Right cardiac atrium (tissue), 5 donors: ENCODE results near the gene DRC7. TPM values are rescaled to one million over a fixed set of nuclear protein-coding genes. Genes with fewer than 3 reads are reported as not detected.
"Not testable (repeated sequence)": the region's sequence is repeated elsewhere in the genome, so short reads cannot be mapped to it uniquely, and the experiment has no call there.

Experiments
- ATAC-seq, 2 donors: fragments of 200-7000 bp; cut with Tn5 transposase; one replicate each; pipeline versions ENCODE4 v1.8.0 to v1.9.1; 2020; ENCODE audit warnings: moderate library complexity in 2 of 2, mild to moderate bottlenecking in 1 of 2
- DNase-seq, 3 donors: peaks; one replicate each; pipeline ENCODE4 v3.0.0-alpha.2; 2020
- H3K27ac ChIP-seq: one replicate; pipeline ENCODE4 v1.5.1; 2013; ENCODE audit warnings: mild to moderate bottlenecking, low read length, control low read depth, moderate library complexity
- H3K27me3 ChIP-seq: one replicate; pipeline ENCODE4 v1.6.1; 2013; ENCODE audit not compliant: control insufficient read depth, insufficient read depth
- H3K4me1 ChIP-seq: one replicate; pipeline ENCODE4 v1.6.1; 2013; ENCODE audit warnings: low read length; ENCODE audit not compliant: control insufficient read depth, insufficient read depth
- H3K4me3 ChIP-seq: one replicate; pipeline ENCODE4 v1.5.1; 2013; ENCODE audit warnings: low read length, control low read depth
- H3K9me3 ChIP-seq: one replicate; pipeline ENCODE4 v1.6.1; 2013; ENCODE audit warnings: low read length; ENCODE audit not compliant: control insufficient read depth
- WGBS: extraction: QIAGEN DNeasy Blood & Tissue Kit; methylation state at CpG from one replicate; pipeline ENCODE4 v1.1.7; 2013; 5-methylcytosine and 5-hydroxymethylcytosine counted together
- intact Hi-C, 4 donors: fragments of 100-400 bp; cut with DNase I; formaldehyde crosslinking; loops; one replicate each; pipeline versions ENCODE4 v1.11.0 to v1.14.0; 2022 to 2023
- polyA plus RNA-seq: library from polyadenylated mRNA; stranded (reverse); fragments of 200-250 nt; gene quantifications from one replicate; pipeline ENCODE4 v1.2.3, GENCODE V29; 2013
- total RNA-seq, 4 donors: library from RNA; stranded (reverse); fragmentation: NEBNext Ultra II Directional; extraction: Animal tissue kit (Norgen Biotek cat#: 25700); gene quantifications; one replicate each; pipeline ENCODE4 v1.2.1, GENCODE V29; 2021
- donor health status: healthy with polysubstance abuse.
- donor health status: DM: no; HTN: yes; CAD: no.
- donor health status: DM: no; HTN: no; CAD: no.
- donor health status: DM: no; HTN: yes; CAD: no; lungs with severe emphysema.
- donor health status: DM: yes; HTN: yes; CAD: no.

Gene DRC7
- total and polyA plus RNA-seq, 5 donors: not detected

DNA sequence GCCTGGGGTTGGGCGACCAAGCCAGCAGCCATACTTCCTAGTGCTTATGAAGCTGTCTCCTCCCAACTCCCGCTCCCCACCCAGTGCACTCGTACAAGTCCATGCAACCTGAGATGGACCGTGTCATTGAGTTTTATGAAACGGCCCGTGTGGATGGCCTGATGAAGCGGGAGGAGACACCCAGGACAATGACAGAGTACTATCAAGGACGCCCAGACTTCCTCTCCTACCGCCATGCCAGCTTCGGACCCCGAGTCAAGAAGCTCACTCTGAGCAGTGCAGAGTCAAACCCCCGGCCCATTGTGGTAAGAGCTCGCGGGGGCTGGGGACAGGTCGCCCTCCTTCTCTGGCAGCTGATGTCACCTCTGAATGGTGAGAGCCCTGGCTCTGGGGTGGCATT, 29.9 kb downstream of the DRC7 start:
- DNase-seq (no peak), ATAC-seq (no peak)
- Histone ChIP-seq H3K9me3 (no peaks in the 10 kb centered on the region), H3K27me3 (no peaks in the 10 kb centered on the region), H3K4me3 (no peak overlapping the region), H3K4me1 (no peaks in the 10 kb centered on the region), H3K27ac (no peak overlapping the region)
- 81% methylated on average over 15 of the region's 15 CpGs for WGBS
- intact Hi-C loops: loop anchor here in 2 of 4 donors (5.0 kb wide), 2 partner anchors 132 to 147 kb away; no protein-coding TSS in a partner anchor

DNA sequence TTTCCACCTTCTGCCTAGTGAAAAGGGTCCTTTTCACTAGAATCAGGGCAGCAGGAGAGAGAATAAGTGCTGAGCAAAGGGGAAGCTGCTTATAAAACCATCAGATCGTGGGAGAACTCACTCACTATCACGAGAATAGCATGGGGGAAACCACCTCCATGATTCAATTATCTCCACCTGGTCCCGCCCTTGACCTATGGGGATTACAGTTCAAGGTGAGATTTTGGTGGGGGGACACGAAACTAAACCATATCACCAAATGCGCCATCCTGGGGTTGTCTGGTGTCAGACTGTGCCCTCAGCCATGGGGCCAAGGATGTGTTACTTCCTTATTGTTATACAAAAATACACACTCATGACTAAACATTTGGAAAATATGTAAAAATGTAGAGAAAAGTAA, 30.5 kb downstream of the DRC7 start:
- 56% methylated on average over 5 of the region's 5 CpGs for WGBS
- intact Hi-C loops: no loop called here

DNA sequence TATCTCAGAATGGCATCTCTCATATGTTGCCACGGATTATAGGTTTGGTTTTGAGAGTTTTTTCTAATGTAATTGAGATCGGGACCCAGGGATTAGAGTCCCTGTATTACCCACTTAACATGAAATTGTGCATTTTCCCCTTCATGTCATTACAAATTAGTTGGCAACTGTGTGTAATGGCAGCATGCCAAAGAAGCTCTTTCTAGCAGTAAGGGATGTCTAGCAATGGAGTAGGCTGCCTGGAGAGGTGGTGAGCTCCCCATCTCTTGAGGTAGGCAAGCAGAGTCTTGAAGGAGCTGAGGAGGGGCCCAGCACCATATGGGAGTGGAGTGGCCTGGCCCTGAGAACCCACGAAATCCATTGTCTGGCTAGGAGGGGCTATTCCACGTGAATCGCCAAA, 30.9 kb downstream of the DRC7 start:
- 79% methylated on average over 5 of the region's 5 CpGs for WGBS
- DNase-seq (no peak), ATAC-seq (no peak)
- Histone ChIP-seq H3K4me1 (no peaks in the 10 kb centered on the region), H3K27me3 (no peaks in the 10 kb centered on the region), H3K9me3 (no peaks in the 10 kb centered on the region), H3K4me3 (no peak overlapping the region), H3K27ac (no peak overlapping the region)
- intact Hi-C loops: no loop called here

More for the DNA sequence above, 30.5 kb downstream of the DRC7 start:
- no peak overlapping the region for H3K4me3 ChIP-seq
- H3K9me3 ChIP-seq: no peaks in the 10 kb centered on the region
- H3K27me3 ChIP-seq: no peaks in the 10 kb centered on the region
- DNase-seq: no peak
- no peak for ATAC-seq
- H3K4me1 ChIP-seq: no peaks in the 10 kb centered on the region
- H3K27ac ChIP-seq: no peak overlapping the region

DNA sequence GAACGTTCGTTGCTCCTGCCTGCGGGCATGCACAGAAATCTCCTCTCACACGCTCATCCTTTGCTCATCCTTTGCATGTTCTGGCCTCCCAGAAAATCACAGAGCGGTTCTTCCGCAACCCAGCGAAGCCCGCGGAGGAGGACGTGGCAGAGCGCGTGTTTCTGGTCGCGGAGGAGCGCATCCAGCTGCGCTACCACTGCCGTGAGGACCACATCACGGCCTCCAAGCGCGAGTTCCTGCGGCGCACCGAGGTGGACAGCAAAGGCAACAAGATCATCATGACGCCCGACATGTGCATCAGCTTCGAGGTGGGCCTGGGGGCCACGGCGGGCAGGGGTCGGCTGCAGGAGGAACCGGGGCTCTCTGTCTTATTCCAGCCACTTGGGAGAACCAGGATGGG, 31.4 kb downstream of the DRC7 start:
- DNase-seq (no peak), ATAC-seq (no peak)
- 91% methylated on average over 30 of the region's 30 CpGs for WGBS
- Histone ChIP-seq H3K27me3 (no peaks in the 10 kb centered on the region), H3K4me3 (no peak overlapping the region), H3K4me1 (no peaks in the 10 kb centered on the region), H3K9me3 (no peaks in the 10 kb centered on the region), H3K27ac (no peak overlapping the region)
- intact Hi-C loops: no loop called here

- no peaks in the 10 kb centered on the region for H3K9me3 ChIP-seq
- intact Hi-C loops: no loop called here
- no peak overlapping the region for H3K4me3 ChIP-seq
- no peak overlapping the region for H3K27ac ChIP-seq
- 78% methylated on average over 7 of the region's 7 CpGs for WGBS
- DNase-seq (no peak), ATAC-seq (no peak)
- H3K27me3 ChIP-seq: no peaks in the 10 kb centered on the region
- no peaks in the 10 kb centered on the region for H3K4me1 ChIP-seq
Observed at GRCh38 chr16:57726433-57726947, 31.9 kb downstream of the DRC7 start.

DNA sequence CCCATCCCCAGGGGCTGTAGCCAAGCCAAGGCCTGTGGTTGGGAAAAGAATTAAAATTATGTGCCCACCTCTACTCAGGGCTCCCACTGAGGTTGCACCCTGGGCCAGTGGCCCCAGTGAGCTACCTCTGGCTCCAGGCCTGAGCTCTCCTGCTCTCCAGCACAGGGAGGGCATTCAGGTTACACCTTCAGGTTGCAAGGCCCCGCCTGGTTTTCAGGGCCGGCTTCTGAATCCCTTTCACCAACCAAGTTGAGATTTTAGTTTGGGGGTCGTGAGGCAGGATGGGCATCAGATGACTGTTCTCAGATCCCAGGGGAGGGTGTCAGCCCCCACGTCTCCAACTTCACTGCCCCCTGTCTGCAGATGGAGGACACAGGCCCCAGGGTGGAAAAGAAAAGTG, 33.0 kb downstream of the DRC7 start:
- ATAC-seq (no peak), DNase-seq (no peak)
- Histone ChIP-seq H3K27me3 (no peaks in the 10 kb centered on the region), H3K9me3 (no peaks in the 10 kb centered on the region), H3K4me3 (no peak overlapping the region), H3K27ac (no peak overlapping the region), H3K4me1 (no peaks in the 10 kb centered on the region)
- WGBS: 66% methylated on average over 4 of the region's 4 CpGs
- intact Hi-C loops: no loop called here

- WGBS: 96% methylated on average over 14 of the region's 14 CpGs
- Histone ChIP-seq H3K27ac (no peak overlapping the region), H3K4me1 (no peaks in the 10 kb centered on the region), H3K4me3 (no peak overlapping the region), H3K9me3 (no peaks in the 10 kb centered on the region), H3K27me3 (no peaks in the 10 kb centered on the region)
- DNase-seq: no peak
- intact Hi-C loops: no loop called here
- no peak for ATAC-seq
Observed at GRCh38 chr16:57728336-57729181, 34.0 kb downstream of the DRC7 start.

DNA sequence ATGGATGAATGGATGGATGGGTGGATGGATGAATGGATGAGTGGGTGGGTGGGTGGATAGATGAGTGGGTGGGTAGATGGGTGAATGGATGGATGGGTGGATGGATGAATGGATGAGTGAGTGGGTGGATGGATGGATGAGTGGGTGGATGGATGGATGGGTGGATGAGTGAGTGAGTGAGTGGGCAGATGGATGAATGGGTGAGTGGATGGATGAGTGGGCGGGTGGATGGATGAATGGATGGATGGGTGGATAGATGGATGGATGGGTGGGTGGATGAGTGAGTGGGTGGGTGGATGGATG, 34.5 kb downstream of the DRC7 start:
- no peak for ATAC-seq
- Histone ChIP-seq H3K4me3 (no peak overlapping the region), H3K27ac (no peak overlapping the region), H3K9me3 (no peaks in the 10 kb centered on the region), H3K4me1 (no peaks in the 10 kb centered on the region), H3K27me3 (no peaks in the 10 kb centered on the region)
- no peak for DNase-seq
- 92% methylated on average over 1 of the region's 1 CpG for whole genome bisulfite sequencing
- intact Hi-C loops: no loop called here

GRCh38 chr16:57729852-57730251, 35.2 kb downstream of the DRC7 start:
- DNase-seq, H3K4me3 ChIP-seq, ATAC-seq, H3K27ac ChIP-seq, H3K4me1 ChIP-seq, H3K27me3 ChIP-seq, H3K9me3 ChIP-seq: not testable (repeated sequence)
- intact Hi-C loops: loop anchor here in 1 of 4 donors (10.0 kb wide), 1 partner anchor 145 kb away; no protein-coding TSS in a partner anchor
- 96% methylated on average over 6 of the region's 6 CpGs for WGBS

DNA sequence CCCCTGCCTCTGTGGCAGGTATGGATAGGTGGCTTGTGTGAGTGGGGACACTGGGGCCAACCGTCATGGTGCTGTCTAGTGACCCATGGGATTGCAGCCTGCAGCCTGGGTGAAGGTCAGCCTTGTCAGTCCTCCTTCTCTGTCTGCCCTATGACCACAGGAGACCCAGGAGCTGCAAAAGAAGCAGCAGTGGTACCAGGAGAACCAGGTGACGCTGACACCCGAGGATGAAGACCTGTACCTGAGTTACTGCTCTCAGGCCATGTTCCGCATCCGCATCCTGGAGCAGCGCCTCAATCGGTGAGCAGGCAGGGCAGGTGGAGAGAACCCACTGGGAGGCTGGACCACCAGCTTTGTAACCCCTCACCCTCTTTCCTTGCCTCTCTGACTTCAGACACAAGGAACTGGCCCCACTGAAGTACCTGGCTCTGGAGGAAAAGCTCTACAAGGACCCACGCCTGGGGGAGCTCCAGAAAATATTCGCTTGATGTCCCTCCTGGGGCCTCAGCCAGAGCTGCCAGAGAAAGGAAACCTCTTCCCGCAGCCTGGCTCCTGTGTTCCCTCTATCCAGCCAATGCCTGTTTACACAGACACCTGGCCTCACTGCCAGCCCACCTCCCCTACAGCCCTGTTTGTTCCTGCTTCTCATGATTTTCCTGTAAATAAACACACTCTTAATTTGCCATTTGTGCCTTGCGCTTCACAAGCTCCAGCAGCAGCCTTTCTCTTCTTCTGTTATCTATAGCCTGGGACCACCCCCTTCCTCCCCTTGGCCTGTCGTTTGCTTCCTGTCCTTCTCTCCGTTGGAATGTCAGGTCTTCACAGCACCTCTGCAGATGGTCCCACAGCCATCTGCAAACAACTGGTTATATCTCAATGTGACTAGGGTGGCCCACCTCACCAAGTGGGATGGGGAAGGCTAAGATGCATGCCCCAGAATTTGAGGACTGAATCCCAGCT, 36.4 kb downstream of the DRC7 start:
- WGBS: 62% methylated on average over 13 of the region's 13 CpGs
- intact Hi-C loops: loop anchor here in 1 of 4 donors (10.0 kb wide), 1 partner anchor 146 kb away; no protein-coding TSS in a partner anchor
- no peak for DNase-seq

DNA sequence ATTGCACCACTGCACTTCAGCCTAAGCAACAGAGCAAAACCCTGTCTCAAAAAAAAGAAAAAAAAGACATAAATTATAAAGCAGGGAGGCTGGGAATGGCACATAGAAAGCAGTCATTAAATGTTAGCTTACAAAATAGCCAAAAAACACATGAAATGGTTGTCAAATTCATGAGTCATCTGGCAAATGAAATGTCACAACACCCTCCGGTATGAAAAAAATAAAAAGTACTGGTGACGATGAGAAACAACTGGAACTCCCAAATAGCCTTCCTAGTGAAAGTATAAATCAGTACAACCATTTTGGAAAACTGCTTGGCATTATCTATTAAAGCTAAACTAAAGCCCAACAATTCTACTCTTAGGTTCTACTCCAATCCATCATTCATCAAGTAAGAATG, 37.4 kb downstream of the DRC7 start:
- Histone ChIP-seq H3K27ac (no peak overlapping the region), H3K9me3 (no peaks in the 10 kb centered on the region), H3K4me3 (no peak overlapping the region), H3K4me1 (no peaks in the 10 kb centered on the region), H3K27me3 (no peaks in the 10 kb centered on the region)
- ATAC-seq (no peak), DNase-seq (no peak)
- intact Hi-C loops: loop anchor here in 1 of 4 donors (10.0 kb wide), 1 partner anchor 147 kb away; no protein-coding TSS in a partner anchor
- 49% methylated on average over 2 of the region's 2 CpGs for WGBS

More for the DNA sequence above, 36.4 kb downstream of the DRC7 start:
- no peak for ATAC-seq
- H3K4me3 ChIP-seq: no peak overlapping the region
- no peaks in the 10 kb centered on the region for H3K27me3 ChIP-seq
- H3K4me1 ChIP-seq: no peaks in the 10 kb centered on the region
- H3K9me3 ChIP-seq: no peaks in the 10 kb centered on the region
- no peak overlapping the region for H3K27ac ChIP-seq
